Ascending aorta (tissue), 2 donors: Measurements from ENCODE around the gene SLC4A3. TPM values are rescaled to one million over a fixed set of nuclear protein-coding genes. Genes with fewer than 3 reads are reported as not detected.

Experiments
- DNase-seq, 2 donors: peaks; one replicate each; pipeline ENCODE4 v3.0.0-alpha.2; 2019; ENCODE audit warnings: low spot score in 2 of 2
- H3K27ac ChIP-seq, 2 donors: fragments of 200-600 bp; sonication (generic); one replicate each; pipeline ENCODE4 v1.5.1; 2016 to 2017; ENCODE audit warnings: mild to moderate bottlenecking in 1 of 2
- H3K27me3 ChIP-seq: fragments of 200-600 bp; sonication (generic); one replicate; pipeline ENCODE4 v1.5.1; 2017
- H3K36me3 ChIP-seq, 2 donors: fragments of 200-600 bp; sonication (generic); one replicate each; pipeline ENCODE4 v1.5.1; 2016
- H3K4me1 ChIP-seq, 2 donors: fragments of 200-600 bp; sonication (generic); one replicate each; pipeline ENCODE4 v1.5.1; 2016 to 2017; ENCODE audit warnings: mild to moderate bottlenecking in 1 of 2
- H3K4me3 ChIP-seq, 2 donors: fragments of 200-600 bp; sonication (generic); one replicate each; pipeline ENCODE4 v1.5.1; 2016 to 2017; ENCODE audit warnings: mild to moderate bottlenecking in 1 of 2
- H3K9me3 ChIP-seq, 2 donors: fragments of 200-600 bp; sonication (generic); one replicate each; pipeline ENCODE4 v1.5.1; 2016
- CTCF ChIP-seq, 3 experiments: fragments of 200-600 bp in 2 of 3; fragments of 450-650 bp in 1 of 3; sonication (generic) in 2 of 3; IDR thresholded peaks; one replicate each; pipeline ENCODE4 v1.5.1; 2016 to 2019; ENCODE audit warnings: antibody characterized with exemption in 3 of 3, mild to moderate bottlenecking in 1 of 3, moderate library complexity in 1 of 3
- intact Hi-C: fragments of 100-400 bp; cut with DNase I; formaldehyde crosslinking; loops from one replicate; pipeline ENCODE4 v1.15.1; 2023
- total RNA-seq: library from RNA; depleted of rRNA; stranded (reverse); fragments of >200 nt; gene quantifications from one replicate; pipeline ENCODE4 v1.1.0, GENCODE V29; 2016

SLC4A3 gene
- total RNA-seq, 1 donor from 2014 or later: 1.8 TPM

- intact Hi-C loops: loop anchor here (1.0 to 5.0 kb wide), 3 partner anchors 44 to 211 kb away; partner anchors contain the start of gene DNPEP
These were observed 28.9 kb upstream of the SLC4A3 start for GRCh38 chr2:219598308-219599078.

GRCh38 chr2:219603771-219604170, 23.7 kb upstream of the SLC4A3 start:
- H3K27me3 ChIP-seq: no peaks in the 10 kb centered on the region
- no peaks in the 10 kb centered on the region for H3K4me1 ChIP-seq
- intact Hi-C loops: no loop called here
- no peaks in the 10 kb centered on the region for H3K9me3 ChIP-seq
- H3K27ac ChIP-seq: no peak overlapping the region
- peaks cover 56 to 73% of the 10 kb centered on the region in 2 donors for H3K36me3 ChIP-seq
- DNase-seq: no peak
- TF ChIP-seq CTCF (IDR thresholded peaks at IDR 0.05): no peak
- H3K4me3 ChIP-seq: no peak overlapping the region

More at GRCh38 chr2:219598308-219599078, 28.9 kb upstream of the SLC4A3 start:
- Histone ChIP-seq H3K4me1 (peaks cover 0 to 9% of the 10 kb centered on the region in 2 donors), H3K4me3 (peak overlapping the region; percentile 70 to 73), H3K27me3 (no peaks in the 10 kb centered on the region), H3K27ac (peak overlapping the region; percentile 88), H3K9me3 (no peaks in the 10 kb centered on the region), H3K36me3 (peaks cover 22 to 23% of the 10 kb centered on the region in 2 donors)
- DNase-seq: no peak
- TF ChIP-seq CTCF (IDR thresholded peaks at IDR 0.05): no peak

- no peak for TF ChIP-seq CTCF (IDR thresholded peaks at IDR 0.05)
- intact Hi-C loops: no loop called here
- DNase-seq: no peak
- no peaks in the 10 kb centered on the region for H3K27me3 ChIP-seq
- peaks cover 66 to 86% of the 10 kb centered on the region in 2 donors for H3K36me3 ChIP-seq
- no peak overlapping the region for H3K4me3 ChIP-seq
- no peaks in the 10 kb centered on the region for H3K4me1 ChIP-seq
- H3K27ac ChIP-seq: no peak overlapping the region
- H3K9me3 ChIP-seq: no peaks in the 10 kb centered on the region
These were observed 21.8 kb upstream of the SLC4A3 start for GRCh38 chr2:219605607-219605954.

- intact Hi-C loops: no loop called here
- H3K27me3 ChIP-seq: no peaks in the 10 kb centered on the region
- no peaks in the 10 kb centered on the region for H3K4me1 ChIP-seq
- H3K9me3 ChIP-seq: no peaks in the 10 kb centered on the region
- no peak overlapping the region for H3K4me3 ChIP-seq
- no peak overlapping the region for H3K27ac ChIP-seq
- TF ChIP-seq CTCF (IDR thresholded peaks at IDR 0.05): no peak
- no peak for DNase-seq
- peaks cover 57 to 85% of the 10 kb centered on the region in 2 donors for H3K36me3 ChIP-seq
These were observed 19.5 kb upstream of the SLC4A3 start for GRCh38 chr2:219607931-219608330.

- peaks cover 56 to 80% of the 10 kb centered on the region in 2 donors for H3K36me3 ChIP-seq
- no peaks in the 10 kb centered on the region for H3K9me3 ChIP-seq
- no peak for DNase-seq
- H3K4me1 ChIP-seq: no peaks in the 10 kb centered on the region
- H3K27me3 ChIP-seq: no peaks in the 10 kb centered on the region
- no peak overlapping the region for H3K4me3 ChIP-seq
- intact Hi-C loops: no loop called here
- no peak for TF ChIP-seq CTCF (IDR thresholded peaks at IDR 0.05)
- H3K27ac ChIP-seq: no peak overlapping the region
These were observed 18.9 kb upstream of the SLC4A3 start for GRCh38 chr2:219608399-219608964.
